Endothelial cell of umbilical vein (primary cell): ENCODE data around the gene ITGA6. TPM values are rescaled to one million over a fixed set of nuclear protein-coding genes. Genes with fewer than 3 reads are reported as not detected.

Source experiments
- BruUV-seq: library from RNA; stranded (reverse); fragments of 400-500 nt; replicated peaks from 2 replicates; lab custom pipeline; 2021; lab: Mats Ljungman, UMichigan
- CTCF ChIA-PET: fragments of 300-600, 350-600 bp; sonication (Branson Sonifier 250); formaldehyde crosslinking; loops from one replicate; lab custom pipeline; 2021; ENCODE audit warnings: antibody characterized with exemption, inconsistent platforms; lab: Charles Lee
- POLR2A ChIA-PET: fragments of 300-600, 350-600 bp; sonication (Branson Sonifier 250); formaldehyde crosslinking; loops from one replicate; lab custom pipeline; 2021; ENCODE audit warnings: antibody characterized with exemption, inconsistent platforms; lab: Charles Lee
- DNase-seq: peaks from one replicate; pipeline ENCODE4 v3.0.0-alpha.2; 2011; ENCODE audit warnings: low read depth, low spot score
- FAIRE-seq: peaks from 2 replicates; lab custom pipeline; 2011; peaks lifted over from hg19 to GRCh38; lab: Jason Lieb, UNC
- H2AFZ ChIP-seq: 2 replicates; pipeline ENCODE4 v1.6.0; 2012; ENCODE audit warnings: low read depth, low read length, control low read depth, inconsistent platforms
- H3K27ac ChIP-seq: 2 replicates; pipeline ENCODE4 v1.5.1; 2011; ENCODE audit warnings: low read depth, mild to moderate bottlenecking, control low read depth, low read length, moderate library complexity; ENCODE audit not compliant: insufficient read depth
- H3K27me3 ChIP-seq, 2 experiments: 2 replicates each; pipeline versions ENCODE4 v1.6.0 to v1.6.1; 2011; ENCODE audit warnings: low read length in 2 of 2, mixed read lengths in 1 of 2; ENCODE audit not compliant: control insufficient read depth in 2 of 2, insufficient read depth in 2 of 2
- H3K36me3 ChIP-seq, 2 experiments: 2 replicates in 1 of 2; 3 replicates in 1 of 2; pipeline ENCODE4 v1.5.1; 2011; ENCODE audit warnings: low read length in 2 of 2, mild to moderate bottlenecking in 1 of 2, moderate library complexity in 1 of 2; ENCODE audit not compliant: control insufficient read depth in 2 of 2, insufficient read depth in 2 of 2; ENCODE audit errors: extremely low read depth in 1 of 2
- H3K4me1 ChIP-seq: 3 replicates; pipeline ENCODE4 v1.5.1; 2011; ENCODE audit warnings: mild to moderate bottlenecking, low read length; ENCODE audit not compliant: control insufficient read depth, insufficient read depth; ENCODE audit errors: extremely low read depth
- H3K4me2 ChIP-seq: 2 replicates; pipeline ENCODE4 v1.6.1; 2011; ENCODE audit warnings: low read length, control low read depth, mixed read lengths; ENCODE audit not compliant: insufficient read depth
- H3K4me3 ChIP-seq, 3 experiments: fragments of 200-600 bp in 1 of 3; sonication (generic), shearing (Covaris generic) in 1 of 3; replicated peaks in 1 of 3; 2 replicates each; pipeline ENCODE4 v1.5.1; 2011 to 2016; ENCODE audit warnings: control low read depth in 3 of 3, low read length in 3 of 3, mild to moderate bottlenecking in 2 of 3, inconsistent platforms in 1 of 3, low read depth in 1 of 3, moderate library complexity in 1 of 3; ENCODE audit not compliant: insufficient read depth in 1 of 3
- H3K79me2 ChIP-seq: 2 replicates; pipeline ENCODE4 v1.6.0; 2012; ENCODE audit warnings: low read length, inconsistent platforms; ENCODE audit not compliant: control insufficient read depth, insufficient read depth
- H3K9ac ChIP-seq: replicated peaks from 2 replicates; pipeline ENCODE3; 2011; ENCODE audit warnings: low read length, control low read depth; ENCODE audit not compliant: insufficient read depth; ENCODE audit errors: extremely low read depth
- H3K9me1 ChIP-seq: replicated peaks from 3 replicates; pipeline ENCODE4 v1.6.0; 2011; ENCODE audit warnings: mild to moderate bottlenecking, low read length; ENCODE audit not compliant: control insufficient read depth, insufficient read depth; ENCODE audit errors: extremely low read depth
- H3K9me3 ChIP-seq: replicated peaks from 2 replicates; pipeline ENCODE4 v1.5.1; 2012; ENCODE audit warnings: low read length, inconsistent platforms; ENCODE audit not compliant: control insufficient read depth, insufficient read depth
- H4K20me1 ChIP-seq: replicated peaks from 2 replicates; pipeline ENCODE3; 2011; ENCODE audit warnings: mild to moderate bottlenecking, low read length; ENCODE audit not compliant: control insufficient read depth, insufficient read depth; ENCODE audit errors: extremely low read depth
- CTCF ChIP-seq, 2 donors: IDR thresholded peaks; 1 replicate in 1 of 2; 2 replicates in 1 of 2; pipeline ENCODE4 v1.5.1; 2011; ENCODE audit warnings: low read length in 2 of 2, mild to moderate bottlenecking in 2 of 2, moderate library complexity in 2 of 2, control low read depth in 1 of 2, inconsistent platforms in 1 of 2, low read depth in 1 of 2; ENCODE audit not compliant: insufficient read depth in 1 of 2; ENCODE audit errors: extremely low read depth in 1 of 2
- EZH2 ChIP-seq: IDR thresholded peaks from 2 replicates; pipeline ENCODE4 v1.6.1; 2012; ENCODE audit warnings: borderline replicate concordance, low read depth, mild to moderate bottlenecking, moderate library complexity, low read length, inconsistent platforms; ENCODE audit not compliant: severe bottlenecking
- FOS ChIP-seq: IDR thresholded peaks from 2 replicates; pipeline ENCODE4 v1.6.1; 2011; ENCODE audit warnings: mild to moderate bottlenecking, low read length, moderate library complexity, borderline replicate concordance; ENCODE audit not compliant: insufficient read depth
- GATA2 ChIP-seq: IDR thresholded peaks from 2 replicates; pipeline ENCODE4 v1.7.0; 2011; ENCODE audit warnings: low read depth, mild to moderate bottlenecking, moderate library complexity, mixed read lengths, low read length; ENCODE audit not compliant: insufficient read length, insufficient read depth
- JUN ChIP-seq: IDR thresholded peaks from 2 replicates; pipeline ENCODE4 v1.6.1; 2011; ENCODE audit warnings: borderline replicate concordance, low read depth; ENCODE audit not compliant: insufficient read length, insufficient read depth
- MYC ChIP-seq: IDR thresholded peaks from one replicate; pipeline ENCODE4 v1.6.1; 2011; ENCODE audit warnings: mild to moderate bottlenecking, low read depth, low read length
- POLR2A ChIP-seq: IDR thresholded peaks from 2 replicates; pipeline ENCODE4 v1.6.1; 2012; ENCODE audit warnings: low read depth, mild to moderate bottlenecking, control low read depth, low read length
- POLR2AphosphoS5 ChIP-seq: IDR thresholded peaks from 2 replicates; pipeline ENCODE4 v1.6.1; 2012; ENCODE audit warnings: low read depth, mild to moderate bottlenecking, control low read depth, low read length, moderate library complexity; ENCODE audit not compliant: insufficient read depth
- dilution Hi-C: fragments of 300-500 bp; cut with MboI; formaldehyde crosslinking; loops from one replicate; pipeline ENCODE4 v1.15.0; 2019; ENCODE audit warnings: low sequenced_read_pairs; ENCODE audit not compliant: extremely low pct_ligation_motif_present
- intact Hi-C: fragments of 100-400 bp; cut with micrococcal nuclease; formaldehyde crosslinking; loops from one replicate; pipeline ENCODE4 v1.10.0; 2022
- polyA plus RNA-seq, 4 experiments: library from polyadenylated mRNA; depleted of rRNA in 3 of 4; stranded (reverse) in 3 of 4; unstranded in 1 of 4; fragments of >200 nt; gene quantifications; 2 replicates each; pipeline versions ENCODE4 v1.2.1 to v1.2.3, GENCODE V29; 2011 to 2012; ENCODE audit warnings: missing spikeins in 1 of 4
- total RNA-seq: library from RNA; stranded (reverse); gene quantifications from 2 replicates; pipeline ENCODE4 v1.2.3, GENCODE V29; 2021
- TF ChIP-seq, protein P1 (sequence below): IDR thresholded peaks from 2 replicates; pipeline ENCODE4 v1.6.1; 2011; ENCODE audit not compliant: insufficient read depth, insufficient read length

Gene ITGA6
- total and polyA plus RNA-seq, 2 donors (not counting 3 experiments of a cell fraction or from before 2014, with no cell fraction given), result 24.9 to 208 TPM

DNA sequence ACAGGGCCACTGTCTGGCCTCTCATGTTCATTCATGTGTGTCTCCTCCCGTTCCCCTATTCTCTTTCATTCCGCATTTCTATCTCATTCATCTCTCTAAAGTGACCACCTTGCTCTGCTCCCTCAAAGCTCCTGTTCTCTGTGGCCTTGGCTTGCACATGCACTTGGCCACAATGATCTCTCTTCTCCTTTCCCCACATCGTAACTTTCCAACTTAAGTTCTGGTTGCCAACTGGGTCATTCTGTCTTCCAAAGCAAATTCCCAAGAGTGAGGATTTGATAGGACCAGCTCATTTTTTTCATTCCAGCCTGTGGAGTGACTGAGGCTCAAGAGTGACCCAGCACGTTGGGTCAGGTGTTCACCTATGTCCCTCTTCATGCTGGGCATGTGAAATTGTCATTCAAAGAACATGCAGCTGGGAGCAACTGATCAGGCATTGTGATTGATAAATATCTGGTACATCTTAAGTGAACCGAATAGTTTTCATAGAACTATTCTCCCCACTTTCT lies 14.3 kb upstream of the ITGA6 start:
- Histone ChIP-seq H3K9ac (no peak overlapping the region), H3K9me1 (no peaks in the 10 kb centered on the region), H3K36me3 (no peaks in the 10 kb centered on the region), H3K9me3 (no peaks in the 10 kb centered on the region), H4K20me1 (no peaks in the 10 kb centered on the region), H3K4me2 (no peak overlapping the region), H3K4me1 (peaks cover 24% of the 10 kb centered on the region), H3K4me3 (no peak overlapping the region), H2AFZ (no peak overlapping the region), H3K27ac (no peak overlapping the region), H3K27me3 (no peaks in the 10 kb centered on the region), H3K79me2 (no peaks in the 10 kb centered on the region)
- FAIRE-seq (no peak), DNase-seq (no peak)
- no TSS peak for BruUV-seq
- intact Hi-C loops (no loop called here), dilution Hi-C loops (no loop called here)
- ChIA-PET POLR2A (no interaction called here), CTCF (interaction anchor here (0.5 to 1.8 kb wide), 3 partner anchors 17 to 1446 kb away, joined by 3 to 6 read pairs (median 3); no protein-coding TSS in a partner anchor)
- TF ChIP-seq POLR2AphosphoS5 (no peak), POLR2A (no peak), FOS (no peak), EZH2 (no peak), MYC (no peak), GATA2 (no peak)

DNA sequence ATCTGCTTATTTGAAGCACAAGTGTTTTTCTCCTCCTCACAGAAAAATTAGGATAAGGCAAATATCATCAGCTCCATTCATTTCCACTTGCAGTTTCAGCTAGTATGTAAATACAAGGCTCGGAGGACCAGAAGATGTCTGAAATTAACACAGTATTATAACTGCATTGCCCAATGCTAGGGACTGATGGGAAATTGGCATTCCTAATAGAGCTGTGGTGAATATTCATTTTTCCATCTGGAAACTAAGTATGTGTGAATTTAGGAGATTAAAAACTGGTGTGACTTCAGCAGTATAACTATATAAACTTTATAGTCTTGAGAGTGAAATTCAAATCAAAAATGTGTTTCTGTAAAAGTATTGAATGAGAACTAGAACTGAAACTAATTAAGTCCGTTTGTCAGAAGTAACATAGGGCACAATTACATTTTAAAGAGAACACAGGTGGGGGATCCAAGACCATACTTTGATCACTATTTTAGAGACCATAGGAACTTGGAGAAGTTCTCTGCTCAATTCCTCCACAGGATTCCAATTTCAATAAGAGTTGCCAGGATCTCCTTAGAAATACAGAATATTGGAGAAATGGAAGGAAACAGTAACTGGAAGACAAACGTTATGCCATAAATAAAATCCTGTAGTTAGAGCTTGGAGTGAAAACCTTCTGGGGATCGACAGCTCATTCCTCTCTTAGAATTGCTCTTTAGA lies 12.1 kb upstream of the ITGA6 start:
- Histone ChIP-seq H3K79me2 (no peaks in the 10 kb centered on the region), H3K36me3 (no peaks in the 10 kb centered on the region), H3K4me2 (no peak overlapping the region), H3K27me3 (no peaks in the 10 kb centered on the region), H3K4me3 (no peak overlapping the region), H3K9ac (no peak overlapping the region), H3K9me1 (no peaks in the 10 kb centered on the region), H3K27ac (no peak overlapping the region), H3K9me3 (no peaks in the 10 kb centered on the region), H4K20me1 (no peaks in the 10 kb centered on the region), H3K4me1 (peaks cover 8% of the 10 kb centered on the region), H2AFZ (no peak overlapping the region)
- CTCF ChIA-PET, result interaction anchor here (1.0 to 2.0 kb wide), 3 partner anchors 14 to 46 kb away, joined by 3 to 6 read pairs (median 4); no protein-coding TSS in a partner anchor
- BruUV-seq, result no TSS peak
- intact Hi-C loops, result no loop called here
- POLR2A ChIA-PET, result no interaction called here
- DNase-seq (no peak), FAIRE-seq (no peak)
- TF ChIP-seq POLR2AphosphoS5, result no peak
- TF ChIP-seq MYC, result no peak
- no peak for TF ChIP-seq EZH2
- TF ChIP-seq GATA2, result no peak
- TF ChIP-seq, protein P1, sequence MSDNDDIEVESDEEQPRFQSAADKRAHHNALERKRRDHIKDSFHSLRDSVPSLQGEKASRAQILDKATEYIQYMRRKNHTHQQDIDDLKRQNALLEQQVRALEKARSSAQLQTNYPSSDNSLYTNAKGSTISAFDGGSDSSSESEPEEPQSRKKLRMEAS, result no peak
- TF ChIP-seq CTCF (IDR thresholded peaks at IDR 0.05; ENCODE audit: extremely low read depth in 1 of 2, insufficient read depth in 1 of 2, low read depth in 1 of 2, low read length in 2 of 2), result no peak
- TF ChIP-seq FOS, result no peak
- no peak for TF ChIP-seq POLR2A
- no peak for TF ChIP-seq JUN
- dilution Hi-C loops, result no loop called here
